GM12875 (cell line): ENCODE measurements around the gene MRAS.
"Not testable (repeated sequence)": the region's sequence is repeated elsewhere in the genome, so short reads cannot be mapped to it uniquely, and the experiment has no call there.

ENCODE experiments used
- H3K4me3 ChIP-seq: one replicate; pipeline ENCODE4 v1.5.1; 2011; ENCODE audit warnings: low read depth, low read length, control low read depth
- CTCF ChIP-seq: IDR thresholded peaks from 2 replicates; pipeline ENCODE4 v1.5.1; 2011; ENCODE audit warnings: low read depth, mild to moderate bottlenecking, control low read depth, inconsistent platforms, low read length, moderate library complexity, borderline replicate concordance; ENCODE audit not compliant: insufficient read depth

Gene MRAS

GRCh38 chr3:138373087-138373735 is 24.8 kb downstream of the MRAS start:
- no peak overlapping the region for H3K4me3 ChIP-seq
- no peak for TF ChIP-seq CTCF

GRCh38 chr3:138373736-138374094 is 25.3 kb downstream of the MRAS start:
- TF ChIP-seq CTCF: no peak
- no peak overlapping the region for H3K4me3 ChIP-seq

- TF ChIP-seq CTCF: no peak
Observed at GRCh38 chr3:138374573-138375134, 26.3 kb downstream of the MRAS start.

GRCh38 chr3:138375447-138375846 is 27.1 kb downstream of the MRAS start:
- TF ChIP-seq CTCF: no peak

More at GRCh38 chr3:138374573-138375134, 26.3 kb downstream of the MRAS start:
- H3K4me3 ChIP-seq: no peak overlapping the region

GRCh38 chr3:138376663-138377062 is 28.3 kb downstream of the MRAS start:
- no peak overlapping the region for H3K4me3 ChIP-seq
- TF ChIP-seq CTCF: no peak

More at GRCh38 chr3:138375447-138375846, 27.1 kb downstream of the MRAS start:
- no peak overlapping the region for H3K4me3 ChIP-seq

GRCh38 chr3:138377212-138377611 is 28.8 kb downstream of the MRAS start:
- H3K4me3 ChIP-seq: not testable (repeated sequence)

GRCh38 chr3:138377804-138378203 is 29.4 kb downstream of the MRAS start:
- H3K4me3 ChIP-seq: no peak overlapping the region
- no peak for TF ChIP-seq CTCF
